RWPE2 (cell line): ENCODE measurements around the gene CTNND2.

Source experiments
- ATAC-seq: fragments of 200-7000 bp; cut with Tn5 transposase; 3 replicates; pipeline ENCODE4 v1.9.1; 2021; ENCODE audit warnings: low read depth
- DNase-seq: peaks from one replicate; pipeline ENCODE4 v3.0.0-alpha.2; 2020; ENCODE audit warnings: low spot score
- H3K27ac ChIP-seq: fragments of 450-650 bp; 2 replicates; pipeline ENCODE4 v1.5.1; 2017; ENCODE audit warnings: mild to moderate bottlenecking; ENCODE audit not compliant: poor library complexity, severe bottlenecking
- H3K27me3 ChIP-seq: fragments of 250-450 bp; sonication (Bioruptor Pico); 2 replicates; pipeline ENCODE4 v1.5.1; 2021; ENCODE audit warnings: mild to moderate bottlenecking, moderate library complexity; ENCODE audit not compliant: insufficient read depth, poor library complexity, severe bottlenecking
- H3K36me3 ChIP-seq: fragments of 250-450 bp; sonication (Bioruptor Pico); 2 replicates; pipeline ENCODE4 v1.5.1; 2020; ENCODE audit warnings: low read depth, mild to moderate bottlenecking, moderate library complexity
- H3K4me1 ChIP-seq: fragments of 250-450 bp; sonication (Bioruptor Pico); 2 replicates; pipeline ENCODE4 v1.5.1; 2021; ENCODE audit warnings: mild to moderate bottlenecking, moderate library complexity; ENCODE audit not compliant: insufficient read depth, poor library complexity, severe bottlenecking
- H3K4me3 ChIP-seq: fragments of 250-450 bp; sonication (Bioruptor Pico); 2 replicates; pipeline ENCODE4 v1.5.1; 2021; ENCODE audit warnings: mild to moderate bottlenecking, moderate library complexity; ENCODE audit not compliant: severe bottlenecking
- H3K9me3 ChIP-seq: fragments of 250-450 bp; sonication (Bioruptor Pico); 2 replicates; pipeline ENCODE4 v1.5.1; 2021; ENCODE audit warnings: mild to moderate bottlenecking, moderate library complexity; ENCODE audit not compliant: severe bottlenecking
- TF ChIP-seq, protein P1 (sequence below): fragments of 450-650 bp; IDR thresholded peaks from one replicate; pipeline ENCODE4 v1.5.1; 2017; ENCODE audit warnings: mild to moderate bottlenecking, moderate library complexity; ENCODE audit not compliant: poor library complexity, severe bottlenecking

Gene CTNND2

DNA sequence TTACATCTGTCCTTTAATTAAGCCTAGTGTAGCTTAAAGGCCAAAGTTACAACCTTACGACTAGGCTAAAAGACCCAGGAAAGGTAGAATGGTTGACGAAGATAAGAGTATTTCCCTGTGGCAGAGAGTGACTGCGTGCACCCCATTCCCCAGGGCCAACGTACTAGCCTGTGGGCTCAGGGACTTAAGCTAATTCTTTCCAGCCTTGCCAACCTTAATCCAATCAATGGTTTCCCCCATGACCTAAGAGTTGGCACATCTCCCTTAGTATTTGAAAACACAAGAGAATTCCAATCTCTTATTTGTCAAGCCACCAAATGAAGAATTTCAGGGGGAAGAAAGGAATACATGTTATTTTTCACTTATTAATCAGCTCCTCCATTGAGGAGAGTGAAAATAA is 16.0 kb downstream of the CTNND2 start:
- H3K27ac ChIP-seq: no peak overlapping the region
- peaks cover 48% of the 10 kb centered on the region for H3K27me3 ChIP-seq
- no peaks in the 10 kb centered on the region for H3K4me1 ChIP-seq
- ATAC-seq (no peak), DNase-seq (no peak)
- no peaks in the 10 kb centered on the region for H3K9me3 ChIP-seq
- TF ChIP-seq, protein P1, sequence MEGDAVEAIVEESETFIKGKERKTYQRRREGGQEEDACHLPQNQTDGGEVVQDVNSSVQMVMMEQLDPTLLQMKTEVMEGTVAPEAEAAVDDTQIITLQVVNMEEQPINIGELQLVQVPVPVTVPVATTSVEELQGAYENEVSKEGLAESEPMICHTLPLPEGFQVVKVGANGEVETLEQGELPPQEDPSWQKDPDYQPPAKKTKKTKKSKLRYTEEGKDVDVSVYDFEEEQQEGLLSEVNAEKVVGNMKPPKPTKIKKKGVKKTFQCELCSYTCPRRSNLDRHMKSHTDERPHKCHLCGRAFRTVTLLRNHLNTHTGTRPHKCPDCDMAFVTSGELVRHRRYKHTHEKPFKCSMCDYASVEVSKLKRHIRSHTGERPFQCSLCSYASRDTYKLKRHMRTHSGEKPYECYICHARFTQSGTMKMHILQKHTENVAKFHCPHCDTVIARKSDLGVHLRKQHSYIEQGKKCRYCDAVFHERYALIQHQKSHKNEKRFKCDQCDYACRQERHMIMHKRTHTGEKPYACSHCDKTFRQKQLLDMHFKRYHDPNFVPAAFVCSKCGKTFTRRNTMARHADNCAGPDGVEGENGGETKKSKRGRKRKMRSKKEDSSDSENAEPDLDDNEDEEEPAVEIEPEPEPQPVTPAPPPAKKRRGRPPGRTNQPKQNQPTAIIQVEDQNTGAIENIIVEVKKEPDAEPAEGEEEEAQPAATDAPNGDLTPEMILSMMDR: no peak
- no peaks in the 10 kb centered on the region for H3K36me3 ChIP-seq
- H3K4me3 ChIP-seq: no peak overlapping the region

DNA sequence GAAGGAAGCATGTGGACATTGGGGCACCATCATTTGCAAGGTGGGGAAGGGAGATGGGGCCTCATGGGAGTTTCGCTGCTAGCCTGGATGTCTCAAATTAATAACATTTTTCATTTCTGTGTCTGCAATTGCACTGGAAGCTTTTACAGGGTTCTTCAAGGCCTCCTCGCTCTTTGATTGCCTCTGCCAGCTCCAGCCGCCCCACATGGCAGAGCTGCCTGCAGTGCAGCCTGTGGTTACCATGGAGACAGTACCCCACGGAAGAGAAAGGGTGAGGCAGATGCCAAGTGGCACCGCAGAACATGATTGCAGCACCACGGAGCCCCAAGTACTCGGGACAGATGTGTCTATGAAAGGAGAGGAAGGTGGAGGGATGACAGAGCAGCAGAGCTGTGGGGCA is 25.4 kb downstream of the CTNND2 start:
- Histone ChIP-seq H3K27ac (no peak overlapping the region), H3K4me1 (peaks cover 2% of the 10 kb centered on the region), H3K4me3 (no peak overlapping the region), H3K27me3 (peaks cover 45% of the 10 kb centered on the region), H3K36me3 (no peaks in the 10 kb centered on the region), H3K9me3 (no peaks in the 10 kb centered on the region)
- TF ChIP-seq, protein P1: no peak
- ATAC-seq (no peak), DNase-seq (no peak)

DNA sequence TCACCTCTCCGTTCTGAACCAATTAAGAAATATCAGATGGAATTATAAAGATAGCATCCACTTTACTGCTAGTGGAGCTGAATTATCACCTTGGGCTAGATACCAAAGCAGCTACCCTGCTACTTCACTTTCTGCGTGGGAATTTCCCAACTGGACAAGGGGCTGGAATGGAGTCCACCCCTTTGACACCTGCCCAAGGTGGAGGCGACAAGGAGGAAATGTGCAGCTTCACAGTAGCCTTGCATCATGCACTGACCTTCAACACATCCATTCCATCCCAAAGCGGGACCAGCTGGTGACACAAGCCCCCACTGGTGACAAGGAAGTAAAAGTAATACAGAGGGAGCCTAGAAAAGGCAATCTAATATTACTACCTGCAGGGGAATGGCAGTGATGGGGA is 30.7 kb downstream of the CTNND2 start:
- Histone ChIP-seq H3K27ac (no peak overlapping the region), H3K4me3 (no peak overlapping the region)
- TF ChIP-seq, protein P1: no peak

DNA sequence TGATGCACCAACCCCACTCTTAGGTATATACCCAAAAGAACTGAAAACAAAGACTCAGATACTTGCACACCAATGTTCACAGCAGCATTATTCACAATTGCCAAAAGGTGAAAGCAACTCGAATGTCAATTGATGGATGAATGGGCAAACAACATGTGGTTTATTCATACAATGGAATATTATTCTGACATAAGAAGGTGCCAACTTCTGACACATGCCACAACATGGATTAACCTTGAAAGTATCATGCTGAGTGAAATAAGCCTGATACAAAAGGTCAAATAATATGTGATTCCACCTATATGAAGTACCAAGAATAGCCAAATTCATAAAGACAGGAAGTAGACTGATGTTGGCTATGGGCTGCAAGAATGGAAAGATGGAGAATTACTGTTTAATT is 35.0 kb downstream of the CTNND2 start:
- DNase-seq (no peak), ATAC-seq (no peak)
- no peaks in the 10 kb centered on the region for H3K36me3 ChIP-seq
- H3K27ac ChIP-seq: no peak overlapping the region
- no peak overlapping the region for H3K4me3 ChIP-seq
- H3K4me1 ChIP-seq: no peaks in the 10 kb centered on the region
- peaks cover 38% of the 10 kb centered on the region for H3K27me3 ChIP-seq
- TF ChIP-seq, protein P1: no peak
- H3K9me3 ChIP-seq: no peaks in the 10 kb centered on the region

More for the DNA sequence above, 30.7 kb downstream of the CTNND2 start:
- H3K27me3 ChIP-seq: peaks cover 70% of the 10 kb centered on the region
- H3K4me1 ChIP-seq: peaks cover 2% of the 10 kb centered on the region
- no peaks in the 10 kb centered on the region for H3K9me3 ChIP-seq
- DNase-seq (no peak), ATAC-seq (no peak)
- H3K36me3 ChIP-seq: no peaks in the 10 kb centered on the region

DNA sequence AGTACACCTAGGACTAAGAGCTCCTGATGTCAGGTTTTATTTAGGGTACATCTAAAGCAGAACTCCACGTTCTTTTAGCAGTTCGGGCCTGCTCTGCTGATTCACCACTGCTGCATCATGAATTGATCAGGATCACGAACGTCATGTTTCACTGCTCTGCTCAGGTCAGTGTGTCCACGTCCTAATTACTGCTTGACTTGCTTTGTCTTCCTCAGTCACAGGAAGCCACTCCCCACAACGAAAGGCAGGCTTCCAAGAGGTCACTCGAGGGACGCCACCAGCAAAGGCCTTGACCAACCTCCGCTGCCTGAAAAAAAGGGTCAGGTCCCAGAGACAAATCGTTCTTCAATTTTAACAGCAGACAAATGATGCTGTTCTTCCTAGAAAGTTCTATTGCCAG is 40.3 kb downstream of the CTNND2 start:
- no peak for DNase-seq
- peaks cover 15% of the 10 kb centered on the region for H3K27me3 ChIP-seq
- no peak for ATAC-seq

More for the DNA sequence above, 40.3 kb downstream of the CTNND2 start:
- Histone ChIP-seq H3K27ac (no peak overlapping the region), H3K36me3 (no peaks in the 10 kb centered on the region), H3K4me3 (no peak overlapping the region), H3K4me1 (no peaks in the 10 kb centered on the region), H3K9me3 (no peaks in the 10 kb centered on the region)
- TF ChIP-seq, protein P1: no peak
